ENCODE data around the gene TMEM9.

The TMEM9 gene

GRCh38 chr1:201171063-201172036 is 17.1 kb upstream of the TMEM9 start:
- peak overlapping the region; percentile 83 for H3K9ac ChIP-seq (ENCODE audit: low read length)
- peak overlapping the region; percentile 86 for H2AFZ ChIP-seq (ENCODE audit: low read depth, low read length)

GRCh38 chr1:201170533-201171062 is 16.3 kb upstream of the TMEM9 start:
- Histone ChIP-seq H3K4me1 (ENCODE audit: low read length) (peaks cover 20% of the 10 kb centered on the region), H3K9ac (ENCODE audit: low read length) (peak overlapping the region; percentile 83), H2AFZ (ENCODE audit: low read depth, low read length) (peak overlapping the region; percentile 86), H3K36me3 (replicated peaks; ENCODE audit: low read depth, low read length) (no peaks in the 10 kb centered on the region), H3K27ac (ENCODE audit: low read length) (peak overlapping the region; percentile 79), H3K27me3 (ENCODE audit: low read depth, low read length) (peaks cover 6% of the 10 kb centered on the region; the same call in 1 of the 2 replicates), H4K20me1 (ENCODE audit: insufficient read depth, low read length) (no peaks in the 10 kb centered on the region), H3K4me3 (ENCODE audit: low read length) (peak overlapping the region; percentile 87), H3K79me2 (ENCODE audit: low read length) (no peaks in the 10 kb centered on the region), H3K4me2 (ENCODE audit: low read length) (peak overlapping the region; percentile 93), H3K9me3 (ENCODE audit: insufficient read depth, low read length) (no peaks in the 10 kb centered on the region)
- TF ChIP-seq EZH2phosphoT487 (IDR thresholded peaks at IDR 0.05; ENCODE audit: low read depth) (no peak), CTCF (IDR thresholded peaks at IDR 0.05; ENCODE audit: low read depth, low read length) (no peak)

More at GRCh38 chr1:201171063-201172036, 17.1 kb upstream of the TMEM9 start:
- no peaks in the 10 kb centered on the region for H3K36me3 ChIP-seq (replicated peaks; ENCODE audit: low read depth, low read length)
- TF ChIP-seq CTCF (IDR thresholded peaks at IDR 0.05; ENCODE audit: low read depth, low read length) (peak; percentile 53), EZH2phosphoT487 (IDR thresholded peaks at IDR 0.05; ENCODE audit: low read depth) (no peak)
- peak overlapping the region; percentile 93 for H3K4me2 ChIP-seq (ENCODE audit: low read length)
- H3K9me3 ChIP-seq (ENCODE audit: insufficient read depth, low read length), result no peaks in the 10 kb centered on the region
- H3K27ac ChIP-seq (ENCODE audit: low read length), result peak overlapping the region; percentile 79
- peaks cover 20% of the 10 kb centered on the region for H3K4me1 ChIP-seq (ENCODE audit: low read length)
- H4K20me1 ChIP-seq (ENCODE audit: insufficient read depth, low read length), result no peaks in the 10 kb centered on the region
- H3K27me3 ChIP-seq (ENCODE audit: low read depth, low read length), result peaks cover 6% of the 10 kb centered on the region; the same call in 1 of the 2 replicates
- peak overlapping the region; percentile 87 for H3K4me3 ChIP-seq (ENCODE audit: low read length)
- no peaks in the 10 kb centered on the region for H3K79me2 ChIP-seq (ENCODE audit: low read length)

GRCh38 chr1:201169971-201170532 is 15.8 kb upstream of the TMEM9 start:
- no peaks in the 10 kb centered on the region for H3K79me2 ChIP-seq (ENCODE audit: low read length)
- peaks cover 2% of the 10 kb centered on the region; the same call in 1 of the 2 replicates for H3K27me3 ChIP-seq (ENCODE audit: low read depth, low read length)
- H4K20me1 ChIP-seq (ENCODE audit: insufficient read depth, low read length), result no peaks in the 10 kb centered on the region
- peak overlapping the region; percentile 53 for H3K9ac ChIP-seq (ENCODE audit: low read length)
- H2AFZ ChIP-seq (ENCODE audit: low read depth, low read length), result peak overlapping the region; percentile 19; the same call in 1 of the 2 replicates
- H3K27ac ChIP-seq (ENCODE audit: low read length), result peak overlapping the region; percentile 79
- peak overlapping the region; percentile 93 for H3K4me2 ChIP-seq (ENCODE audit: low read length)
- TF ChIP-seq EZH2phosphoT487 (IDR thresholded peaks at IDR 0.05; ENCODE audit: low read depth), result no peak
- TF ChIP-seq CTCF (IDR thresholded peaks at IDR 0.05; ENCODE audit: low read depth, low read length), result no peak
- peaks cover 20% of the 10 kb centered on the region for H3K4me1 ChIP-seq (ENCODE audit: low read length)
- H3K4me3 ChIP-seq (ENCODE audit: low read length), result peak overlapping the region; percentile 87
- H3K9me3 ChIP-seq (ENCODE audit: insufficient read depth, low read length), result no peaks in the 10 kb centered on the region
- H3K36me3 ChIP-seq (replicated peaks; ENCODE audit: low read depth, low read length), result no peaks in the 10 kb centered on the region

GRCh38 chr1:201169203-201169602 is 14.9 kb upstream of the TMEM9 start:
- Histone ChIP-seq H4K20me1 (ENCODE audit: insufficient read depth, low read length) (no peaks in the 10 kb centered on the region), H3K9ac (ENCODE audit: low read length) (no peak overlapping the region), H3K4me3 (ENCODE audit: low read length) (no peak overlapping the region), H3K36me3 (replicated peaks; ENCODE audit: low read depth, low read length) (no peaks in the 10 kb centered on the region), H3K9me3 (ENCODE audit: insufficient read depth, low read length) (no peaks in the 10 kb centered on the region), H3K4me2 (ENCODE audit: low read length) (no peak overlapping the region), H3K27me3 (ENCODE audit: low read depth, low read length) (peaks cover 3% of the 10 kb centered on the region; the same call in 1 of the 2 replicates), H2AFZ (ENCODE audit: low read depth, low read length) (no peak overlapping the region), H3K79me2 (ENCODE audit: low read length) (no peaks in the 10 kb centered on the region), H3K4me1 (ENCODE audit: low read length) (peaks cover 20% of the 10 kb centered on the region), H3K27ac (ENCODE audit: low read length) (no peak overlapping the region)
- no peak for TF ChIP-seq EZH2phosphoT487 (IDR thresholded peaks at IDR 0.05; ENCODE audit: low read depth)
- no peak for TF ChIP-seq CTCF (IDR thresholded peaks at IDR 0.05; ENCODE audit: low read depth, low read length)
